ENCODE results near the gene ASIC4. TPM values are rescaled to one million over a fixed set of nuclear protein-coding genes. Genes with fewer than 3 reads are reported as not detected.

Gene ASIC4
- total and polyA plus RNA-seq, 9 of the 15 experiments (the other 6 are each of a cell fraction or from before 2014, with no cell fraction given) = 0.07 to 19.2 (median 4.8) TPM

- TF ChIP-seq ATF1 (CRISPR knock-in tag; IDR thresholded peaks at IDR 0.05) = no peak
- TF ChIP-seq ATF1 (tag; IDR thresholded peaks at IDR 0.05) = peak; percentile 63; the same call in 1 of the 2 replicates
- TF ChIP-seq ZNF324 (CRISPR knock-in tag; IDR thresholded peaks at IDR 0.05) = no peak
- TF ChIP-seq NBN (IDR thresholded peaks at IDR 0.05; ENCODE audit: low read depth) = peak; percentile 95
- no peak for TF ChIP-seq MCM2 (IDR thresholded peaks at IDR 0.05; ENCODE audit: low read depth)
- TF ChIP-seq MECOM (CRISPR knock-in tag; IDR thresholded peaks at IDR 0.05) = 0 out of 2 replicates have a peak, but pooled peaks have one; percentile 18
- TF ChIP-seq ZNF436 (CRISPR knock-in tag; IDR thresholded peaks at IDR 0.05) = no peak
- TF ChIP-seq NRF1 (conservative IDR thresholded peaks at IDR 0.05 in 1 of 2, IDR thresholded peaks at IDR 0.05 in 1 of 2) = 0 out of 4 replicates have a peak, but pooled peaks of 1 of the 2 experiments have one; percentile 10
- no peak for TF ChIP-seq HNRNPK (IDR thresholded peaks at IDR 0.05; ENCODE audit: low read depth, low read length, poor library complexity, severe bottlenecking)
- no peak for TF ChIP-seq PTRF (tag; IDR thresholded peaks at IDR 0.05)
- no peak for TF ChIP-seq ZNF354B (CRISPR knock-in tag; IDR thresholded peaks at IDR 0.05)
- TF ChIP-seq ZNF707 (CRISPR knock-in tag; conservative IDR thresholded peaks at IDR 0.05) = no peak
- TF ChIP-seq PHF21A (IDR thresholded peaks at IDR 0.05; ENCODE audit: borderline replicate concordance, low read depth) = peak; percentile 85; the same call in 1 of the 2 replicates
- no peak for TF ChIP-seq JUN (IDR thresholded peaks at IDR 0.05; ENCODE audit: borderline replicate concordance, low read depth, low read length)
- no peak for TF ChIP-seq JUN (CRISPR knock-in tag; IDR thresholded peaks at IDR 0.05; ENCODE audit: borderline replicate concordance)
- TF ChIP-seq KDM1A (IDR thresholded peaks at IDR 0.05) = peak; percentile 93
- TF ChIP-seq CHD7 (IDR thresholded peaks at IDR 0.05; ENCODE audit: low read depth, low read length) = no peak
- no peak for TF ChIP-seq FOXA3 (CRISPR knock-in tag; conservative IDR thresholded peaks at IDR 0.05 in 1 of 2, IDR thresholded peaks at IDR 0.05 in 1 of 2)
- no peak for TF ChIP-seq ZNF217 (CRISPR knock-in tag; IDR thresholded peaks at IDR 0.05)
Observed at GRCh38 chr2:219509780-219510511, 4.3 kb upstream of the ASIC4 start (continued).

Data from K562 (cell line).